Right lobe of liver (tissue), 4 donors: Measurements from ENCODE around the gene SEMA3A.

Experiments used
- POLR2A ChIP-seq: fragments of 450-650 bp; IDR thresholded peaks from one replicate; pipeline ENCODE4 v1.6.1; 2017; ENCODE audit warnings: antibody characterized with exemption, mild to moderate bottlenecking
- TF ChIP-seq, protein P1 (sequence below), 4 donors: fragments of 200-600 bp in 3 of 4; fragments of 450-650 bp in 1 of 4; IDR thresholded peaks; one replicate each; pipeline versions ENCODE4 v1.5.1 to v1.8.0; 2016 to 2022; ENCODE audit warnings: antibody characterized with exemption in 4 of 4, mild to moderate bottlenecking in 2 of 4
- donor health status: DM: no; HTN: no; CAD: no.
- donor health status: DM: no; HTN: no; CAD: no.
- donor health status: DM: no; HTN: yes; CAD: no.

DNA sequence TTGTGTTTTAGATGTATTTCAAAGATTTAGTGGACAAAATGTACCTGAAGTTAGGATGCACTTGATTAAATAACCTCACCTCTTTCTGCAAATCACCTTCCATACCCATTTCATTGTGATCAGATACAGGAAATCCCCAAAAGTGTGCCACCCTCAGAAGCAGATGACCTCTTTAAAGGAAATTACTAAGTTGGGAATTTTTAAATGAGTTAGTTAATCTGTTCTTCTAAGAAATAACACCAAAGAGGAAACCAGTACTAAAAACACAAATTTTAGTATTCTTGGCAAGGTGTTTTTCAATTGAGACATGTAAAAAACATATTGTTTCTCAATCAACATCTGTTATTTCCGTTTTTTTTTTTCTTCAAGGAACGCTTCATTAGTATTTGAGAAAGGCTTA lies 4.6 kb upstream of the SEMA3A start:
- TF ChIP-seq POLR2A: no peak
- TF ChIP-seq, protein P1, sequence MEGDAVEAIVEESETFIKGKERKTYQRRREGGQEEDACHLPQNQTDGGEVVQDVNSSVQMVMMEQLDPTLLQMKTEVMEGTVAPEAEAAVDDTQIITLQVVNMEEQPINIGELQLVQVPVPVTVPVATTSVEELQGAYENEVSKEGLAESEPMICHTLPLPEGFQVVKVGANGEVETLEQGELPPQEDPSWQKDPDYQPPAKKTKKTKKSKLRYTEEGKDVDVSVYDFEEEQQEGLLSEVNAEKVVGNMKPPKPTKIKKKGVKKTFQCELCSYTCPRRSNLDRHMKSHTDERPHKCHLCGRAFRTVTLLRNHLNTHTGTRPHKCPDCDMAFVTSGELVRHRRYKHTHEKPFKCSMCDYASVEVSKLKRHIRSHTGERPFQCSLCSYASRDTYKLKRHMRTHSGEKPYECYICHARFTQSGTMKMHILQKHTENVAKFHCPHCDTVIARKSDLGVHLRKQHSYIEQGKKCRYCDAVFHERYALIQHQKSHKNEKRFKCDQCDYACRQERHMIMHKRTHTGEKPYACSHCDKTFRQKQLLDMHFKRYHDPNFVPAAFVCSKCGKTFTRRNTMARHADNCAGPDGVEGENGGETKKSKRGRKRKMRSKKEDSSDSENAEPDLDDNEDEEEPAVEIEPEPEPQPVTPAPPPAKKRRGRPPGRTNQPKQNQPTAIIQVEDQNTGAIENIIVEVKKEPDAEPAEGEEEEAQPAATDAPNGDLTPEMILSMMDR (IDR thresholded peaks at IDR 0.05): no peak
